ENCODE results near the gene TMEM140. TPM values are rescaled to one million over a fixed set of nuclear protein-coding genes. Genes with fewer than 3 reads are reported as not detected.

Gene TMEM140
- total and polyA plus RNA-seq, 9 of the 15 experiments (the other 6 are each of a cell fraction or from before 2014, with no cell fraction given), result 0.03 to 0.82 (median 0.23) TPM

DNA sequence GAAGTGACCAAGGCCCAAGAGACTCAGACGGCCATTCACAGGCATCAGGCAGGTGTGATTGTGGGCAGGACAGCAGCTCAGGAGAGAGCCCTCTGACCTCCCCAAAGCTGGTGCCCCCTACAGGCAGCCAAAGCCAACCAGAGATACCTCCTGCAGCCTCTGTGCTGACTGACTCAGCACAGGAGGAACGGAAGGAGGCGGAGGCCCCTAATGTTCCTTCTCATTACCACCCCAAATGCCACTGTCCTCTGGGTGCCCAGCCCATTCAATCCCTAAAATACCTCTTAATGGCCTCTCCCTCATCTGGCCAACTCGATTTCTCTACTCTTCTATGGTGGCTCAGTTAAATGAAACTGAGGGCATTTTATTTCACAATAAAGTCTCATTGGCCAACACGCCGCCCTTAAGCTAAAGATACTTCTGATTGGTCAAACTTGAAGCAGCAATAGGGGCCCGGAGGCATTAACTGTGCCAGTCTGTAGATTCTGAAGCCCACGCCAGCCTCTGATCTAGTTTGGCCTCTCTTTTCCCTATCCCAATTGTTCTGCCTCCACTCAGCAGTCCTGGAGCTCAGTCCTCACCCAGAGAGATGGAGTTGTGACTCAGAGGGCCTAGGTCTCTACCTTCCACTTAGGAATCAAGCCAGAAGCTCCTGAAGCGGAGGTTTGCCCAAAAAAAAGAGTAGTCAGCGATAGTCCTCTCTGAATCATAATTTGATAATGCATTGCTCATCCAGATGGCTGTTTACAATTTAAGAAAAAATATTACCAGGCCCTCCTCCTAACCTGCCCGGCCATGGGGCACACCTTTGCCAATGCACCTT, 21.5 kb downstream of the TMEM140 start (continued):
- TF ChIP-seq SMARCB1 (IDR thresholded peaks at IDR 0.05; ENCODE audit: insufficient read length, low read depth) (no peak), SMARCE1 (IDR thresholded peaks at IDR 0.05) (peak; percentile 21; the same call in 1 of the 2 replicates), GABPB1 (CRISPR knock-in tag; IDR thresholded peaks at IDR 0.05) (0 out of 2 replicates have a peak, but pooled peaks have one; percentile 2), CREM (IDR thresholded peaks at IDR 0.05; ENCODE audit: low read depth) (peak; percentile 36; the same call in 1 of the 2 replicates), CBX1 (IDR thresholded peaks at IDR 0.05; ENCODE audit: low read depth) (0 out of 2 replicates have a peak, but pooled peaks have one; percentile 71), ZKSCAN1 (IDR thresholded peaks at IDR 0.05; ENCODE audit: low read depth, low read length) (peak; percentile 45; the same call in 1 of the 2 replicates), STAT5A (IDR thresholded peaks at IDR 0.05; ENCODE audit: borderline replicate concordance, low read length) (no peak), ZNF175 (CRISPR knock-in tag; IDR thresholded peaks at IDR 0.05; ENCODE audit: low read depth) (no peak), L3MBTL2 (IDR thresholded peaks at IDR 0.05) (peak; percentile 53), TRIM24 (IDR thresholded peaks at IDR 0.05) (0 out of 4 replicates have a peak, but pooled peaks of 1 of the 2 experiments have one; percentile 26), FOXJ2 (tag; IDR thresholded peaks at IDR 0.05) (no peak), DMBX1 (CRISPR knock-in tag; IDR thresholded peaks at IDR 0.05; ENCODE audit: borderline replicate concordance) (no peak), NR2C1 (IDR thresholded peaks at IDR 0.05) (peak; percentile 84), NR2C1 (tag; IDR thresholded peaks at IDR 0.05) (peak; percentile 77)
- TF ChIP-seq, protein P1, sequence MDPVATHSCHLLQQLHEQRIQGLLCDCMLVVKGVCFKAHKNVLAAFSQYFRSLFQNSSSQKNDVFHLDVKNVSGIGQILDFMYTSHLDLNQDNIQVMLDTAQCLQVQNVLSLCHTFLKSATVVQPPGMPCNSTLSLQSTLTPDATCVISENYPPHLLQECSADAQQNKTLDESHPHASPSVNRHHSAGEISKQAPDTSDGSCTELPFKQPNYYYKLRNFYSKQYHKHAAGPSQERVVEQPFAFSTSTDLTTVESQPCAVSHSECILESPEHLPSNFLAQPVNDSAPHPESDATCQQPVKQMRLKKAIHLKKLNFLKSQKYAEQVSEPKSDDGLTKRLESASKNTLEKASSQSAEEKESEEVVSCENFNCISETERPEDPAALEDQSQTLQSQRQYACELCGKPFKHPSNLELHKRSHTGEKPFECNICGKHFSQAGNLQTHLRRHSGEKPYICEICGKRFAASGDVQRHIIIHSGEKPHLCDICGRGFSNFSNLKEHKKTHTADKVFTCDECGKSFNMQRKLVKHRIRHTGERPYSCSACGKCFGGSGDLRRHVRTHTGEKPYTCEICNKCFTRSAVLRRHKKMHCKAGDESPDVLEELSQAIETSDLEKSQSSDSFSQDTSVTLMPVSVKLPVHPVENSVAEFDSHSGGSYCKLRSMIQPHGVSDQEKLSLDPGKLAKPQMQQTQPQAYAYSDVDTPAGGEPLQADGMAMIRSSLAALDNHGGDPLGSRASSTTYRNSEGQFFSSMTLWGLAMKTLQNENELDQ (CRISPR knock-in tag; IDR thresholded peaks at IDR 0.05; ENCODE audit: borderline replicate concordance), result no peak
- TF ChIP-seq, protein P2, sequence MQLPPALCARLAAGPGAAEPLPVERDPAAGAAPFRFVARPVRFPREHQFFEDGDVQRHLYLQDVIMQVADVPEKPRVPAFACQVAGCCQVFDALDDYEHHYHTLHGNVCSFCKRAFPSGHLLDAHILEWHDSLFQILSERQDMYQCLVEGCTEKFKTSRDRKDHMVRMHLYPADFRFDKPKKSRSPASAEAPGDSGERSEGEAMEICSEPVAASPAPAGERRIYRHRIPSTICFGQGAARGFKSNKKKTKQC (CRISPR knock-in tag; IDR thresholded peaks at IDR 0.05), result no peak
- TF ChIP-seq, protein P3, sequence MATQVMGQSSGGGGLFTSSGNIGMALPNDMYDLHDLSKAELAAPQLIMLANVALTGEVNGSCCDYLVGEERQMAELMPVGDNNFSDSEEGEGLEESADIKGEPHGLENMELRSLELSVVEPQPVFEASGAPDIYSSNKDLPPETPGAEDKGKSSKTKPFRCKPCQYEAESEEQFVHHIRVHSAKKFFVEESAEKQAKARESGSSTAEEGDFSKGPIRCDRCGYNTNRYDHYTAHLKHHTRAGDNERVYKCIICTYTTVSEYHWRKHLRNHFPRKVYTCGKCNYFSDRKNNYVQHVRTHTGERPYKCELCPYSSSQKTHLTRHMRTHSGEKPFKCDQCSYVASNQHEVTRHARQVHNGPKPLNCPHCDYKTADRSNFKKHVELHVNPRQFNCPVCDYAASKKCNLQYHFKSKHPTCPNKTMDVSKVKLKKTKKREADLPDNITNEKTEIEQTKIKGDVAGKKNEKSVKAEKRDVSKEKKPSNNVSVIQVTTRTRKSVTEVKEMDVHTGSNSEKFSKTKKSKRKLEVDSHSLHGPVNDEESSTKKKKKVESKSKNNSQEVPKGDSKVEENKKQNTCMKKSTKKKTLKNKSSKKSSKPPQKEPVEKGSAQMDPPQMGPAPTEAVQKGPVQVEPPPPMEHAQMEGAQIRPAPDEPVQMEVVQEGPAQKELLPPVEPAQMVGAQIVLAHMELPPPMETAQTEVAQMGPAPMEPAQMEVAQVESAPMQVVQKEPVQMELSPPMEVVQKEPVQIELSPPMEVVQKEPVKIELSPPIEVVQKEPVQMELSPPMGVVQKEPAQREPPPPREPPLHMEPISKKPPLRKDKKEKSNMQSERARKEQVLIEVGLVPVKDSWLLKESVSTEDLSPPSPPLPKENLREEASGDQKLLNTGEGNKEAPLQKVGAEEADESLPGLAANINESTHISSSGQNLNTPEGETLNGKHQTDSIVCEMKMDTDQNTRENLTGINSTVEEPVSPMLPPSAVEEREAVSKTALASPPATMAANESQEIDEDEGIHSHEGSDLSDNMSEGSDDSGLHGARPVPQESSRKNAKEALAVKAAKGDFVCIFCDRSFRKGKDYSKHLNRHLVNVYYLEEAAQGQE (IDR thresholded peaks at IDR 0.05; ENCODE audit: borderline replicate concordance), result peak; percentile 45; the same call in 1 of the 2 replicates
- TF ChIP-seq, protein P3 (CRISPR knock-in tag; IDR thresholded peaks at IDR 0.05; ENCODE audit: low read depth), result no peak

Data from K562 (cell line).